Measurements from ENCODE around the gene CA9. TPM values are rescaled to one million over a fixed set of nuclear protein-coding genes. Genes with fewer than 3 reads are reported as not detected.
A peak's percentile ranks its signal among the peaks of the same experiment; 100 is the strongest.

The CA9 gene
- total RNA-seq, 1 experiment from 2014 or later, result 8.5 TPM

DNA sequence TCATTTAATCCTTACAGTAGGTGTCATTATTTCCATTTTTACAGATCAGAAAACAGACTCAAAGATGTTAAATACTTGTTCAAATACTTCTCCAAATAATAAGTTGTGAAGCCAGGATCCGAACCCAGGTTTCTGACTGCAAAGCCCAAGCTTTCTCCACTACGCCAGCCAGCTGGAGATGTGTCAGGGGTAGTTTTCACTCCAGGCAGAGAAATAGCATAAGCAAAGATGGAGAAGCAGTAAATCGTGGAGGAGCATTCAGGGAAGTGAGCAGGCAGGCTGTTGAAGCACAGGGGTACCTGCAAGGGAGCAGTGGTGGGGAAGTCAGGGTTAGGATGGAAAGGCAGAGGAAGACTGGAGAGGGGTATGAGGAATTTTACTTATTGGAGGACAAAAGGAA lies 55.4 kb downstream of the CA9 start:
- BruUV-seq (replicated peaks), result no TSS peak
- H3K9ac ChIP-seq (ENCODE audit: low read length), result no peak overlapping the region
- no peak for DNase-seq (ENCODE audit: low read depth, low spot score)
- no peak overlapping the region for H3K27ac ChIP-seq (ENCODE audit: low read depth, low read length)
- H2AFZ ChIP-seq (ENCODE audit: low read depth, low read length, poor library complexity, severe bottlenecking), result no peak overlapping the region
- TF ChIP-seq SP1 (IDR thresholded peaks at IDR 0.05; ENCODE audit: low read depth) (no peak), RAD21 (IDR thresholded peaks at IDR 0.05; ENCODE audit: low read depth) (no peak), ZFX (IDR thresholded peaks at IDR 0.05) (no peak), CEBPB (IDR thresholded peaks at IDR 0.05; ENCODE audit: low read depth) (no peak), EZH2phosphoT487 (IDR thresholded peaks at IDR 0.05; ENCODE audit: borderline replicate concordance) (no peak)
- no peaks in the 10 kb centered on the region for H3K9me2 ChIP-seq (ENCODE audit: insufficient read depth)
- no peaks in the 10 kb centered on the region for H3K27me3 ChIP-seq (ENCODE audit: insufficient read depth, low read length)
- H3K4me1 ChIP-seq (ENCODE audit: control insufficient read depth in 1 of 2, insufficient read depth in 2 of 2, low read length in 2 of 2), result peaks cover 19 to 34% of the 10 kb centered on the region in 2 experiments
- ATAC-seq, result no peak
- H4K20me1 ChIP-seq (ENCODE audit: insufficient read depth), result no peaks in the 10 kb centered on the region
- H3K9me3 ChIP-seq (ENCODE audit: control insufficient read depth in 1 of 2, insufficient read depth in 1 of 2, low read depth in 1 of 2, low read length in 2 of 2), result no peaks in the 10 kb centered on the region
- intact Hi-C loops (cut with micrococcal nuclease), result loop anchor here (5.0 kb wide), 1 partner anchor 37 kb away; no protein-coding TSS in a partner anchor
- H3K4me2 ChIP-seq (ENCODE audit: low read length), result no peak overlapping the region
- H3K36me3 ChIP-seq (ENCODE audit: control insufficient read depth in 1 of 2, insufficient read depth in 2 of 2, low read length in 2 of 2), result peaks cover 10 to 15% of the 10 kb centered on the region in 2 experiments; a peak in 2 of 4 replicates
- H3K79me2 ChIP-seq (ENCODE audit: insufficient read depth, low read length), result peaks cover 67% of the 10 kb centered on the region
- ChIA-PET RAD21 (ENCODE audit: low non-redundant PET in 1 of 2, low total read pairs in 2 of 2, uncharacterized antibody in 2 of 2, unreplicated experiment in 2 of 2) (no interaction called here), CTCF (interaction anchor here (4.0 kb wide), 1 partner anchor 33 kb away, joined by 21 read pairs; no protein-coding TSS in a partner anchor), POLR2A (no interaction called here)
- no peak overlapping the region for H3K4me3 ChIP-seq (replicated peaks in 1 of 2; ENCODE audit: low read depth in 1 of 2, low read length in 2 of 2)

DNA sequence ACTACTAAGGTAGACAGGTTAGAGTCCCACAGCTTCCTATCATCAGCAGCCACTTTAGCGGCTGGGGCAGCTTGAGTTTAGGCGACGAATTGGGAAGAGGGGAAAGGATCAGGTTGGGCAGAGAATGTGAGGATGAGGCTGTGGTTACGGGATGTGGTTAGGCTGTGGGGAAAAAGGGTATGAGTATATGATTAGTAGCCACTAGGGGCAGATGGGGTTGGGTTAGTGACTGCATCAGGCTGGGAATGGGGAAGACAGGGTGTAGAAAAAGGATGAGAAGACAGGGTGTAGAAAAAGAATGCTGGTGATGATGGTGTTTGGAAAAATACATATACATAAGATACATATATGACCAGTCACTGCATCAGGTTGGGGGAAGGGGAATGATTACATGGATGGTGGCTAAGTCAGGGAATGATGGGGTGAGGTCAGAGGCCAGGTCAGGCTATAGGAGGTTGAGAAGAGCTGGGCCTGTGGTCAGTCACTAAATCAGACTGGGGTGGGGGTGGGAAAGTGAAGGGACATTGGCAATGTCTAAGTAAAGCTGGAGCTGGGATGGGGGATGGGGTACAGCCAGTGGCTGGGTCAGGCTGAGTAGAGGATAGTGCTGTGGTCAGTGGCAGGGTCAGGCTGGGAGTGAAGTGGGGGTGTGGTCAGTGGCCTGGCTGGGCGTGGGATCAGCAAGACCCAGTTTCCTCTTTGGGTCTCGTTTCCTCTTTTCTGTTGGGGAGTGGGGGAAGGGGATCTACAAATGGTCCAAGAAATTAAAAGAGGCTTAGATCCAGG lies 56.2 kb downstream of the CA9 start:
- no peaks in the 10 kb centered on the region for H3K9me3 ChIP-seq (ENCODE audit: control insufficient read depth in 1 of 2, insufficient read depth in 1 of 2, low read depth in 1 of 2, low read length in 2 of 2)
- ChIA-PET CTCF (interaction anchor here (1.2 to 4.0 kb wide), 4 partner anchors 19 to 68 kb away, joined by 3 to 21 read pairs (median 12); partner anchors contain the start of genes GBA2 and RGP1), RAD21 (ENCODE audit: low non-redundant PET in 1 of 2, low total read pairs in 2 of 2, uncharacterized antibody in 2 of 2, unreplicated experiment in 2 of 2) (interaction anchor here (0.6 to 1.2 kb wide), 2 partner anchors 33 to 51 kb away, joined by 3 read pairs; no protein-coding TSS in a partner anchor), POLR2A (interaction anchor here (2.0 kb wide), 1 partner anchor 34 kb away, joined by 6 read pairs; no protein-coding TSS in a partner anchor)
- DNase-seq (ENCODE audit: low read depth, low spot score) (peak; percentile 21), ATAC-seq (peak; percentile 17; the same call in 1 of the 2 replicates)
- no peak overlapping the region for H3K27ac ChIP-seq (ENCODE audit: low read depth, low read length)
- no peaks in the 10 kb centered on the region for H3K9me2 ChIP-seq (ENCODE audit: insufficient read depth)
- H3K4me2 ChIP-seq (ENCODE audit: low read length), result peak overlapping the region; percentile 81
- H3K36me3 ChIP-seq (ENCODE audit: control insufficient read depth in 1 of 2, insufficient read depth in 2 of 2, low read length in 2 of 2), result peaks cover 4 to 12% of the 10 kb centered on the region in 2 experiments; a peak in 3 of 4 replicates
- H3K4me3 ChIP-seq (replicated peaks in 1 of 2; ENCODE audit: low read depth in 1 of 2, low read length in 2 of 2), result 0 out of 4 replicates have a peak overlapping the region, but pooled peaks of 1 of the 2 experiments have one; percentile 92
- no peaks in the 10 kb centered on the region for H4K20me1 ChIP-seq (ENCODE audit: insufficient read depth)
- intact Hi-C loops (cut with micrococcal nuclease), result loop anchor here (5.0 kb wide), 1 partner anchor 38 kb away; no protein-coding TSS in a partner anchor
- no TSS peak for BruUV-seq (replicated peaks)
- H3K27me3 ChIP-seq (ENCODE audit: insufficient read depth, low read length), result no peaks in the 10 kb centered on the region
- no peak overlapping the region for H2AFZ ChIP-seq (ENCODE audit: low read depth, low read length, poor library complexity, severe bottlenecking)
- no peak for TF ChIP-seq RAD21 (IDR thresholded peaks at IDR 0.05; ENCODE audit: low read depth)
- TF ChIP-seq EZH2 (IDR thresholded peaks at IDR 0.05), result no peak
- TF ChIP-seq, protein P1, sequence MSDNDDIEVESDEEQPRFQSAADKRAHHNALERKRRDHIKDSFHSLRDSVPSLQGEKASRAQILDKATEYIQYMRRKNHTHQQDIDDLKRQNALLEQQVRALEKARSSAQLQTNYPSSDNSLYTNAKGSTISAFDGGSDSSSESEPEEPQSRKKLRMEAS (IDR thresholded peaks at IDR 0.05), result no peak
- TF ChIP-seq, protein P2, sequence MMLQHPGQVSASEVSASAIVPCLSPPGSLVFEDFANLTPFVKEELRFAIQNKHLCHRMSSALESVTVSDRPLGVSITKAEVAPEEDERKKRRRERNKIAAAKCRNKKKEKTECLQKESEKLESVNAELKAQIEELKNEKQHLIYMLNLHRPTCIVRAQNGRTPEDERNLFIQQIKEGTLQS (IDR thresholded peaks at IDR 0.05), result no peak
- TF ChIP-seq, protein P3, sequence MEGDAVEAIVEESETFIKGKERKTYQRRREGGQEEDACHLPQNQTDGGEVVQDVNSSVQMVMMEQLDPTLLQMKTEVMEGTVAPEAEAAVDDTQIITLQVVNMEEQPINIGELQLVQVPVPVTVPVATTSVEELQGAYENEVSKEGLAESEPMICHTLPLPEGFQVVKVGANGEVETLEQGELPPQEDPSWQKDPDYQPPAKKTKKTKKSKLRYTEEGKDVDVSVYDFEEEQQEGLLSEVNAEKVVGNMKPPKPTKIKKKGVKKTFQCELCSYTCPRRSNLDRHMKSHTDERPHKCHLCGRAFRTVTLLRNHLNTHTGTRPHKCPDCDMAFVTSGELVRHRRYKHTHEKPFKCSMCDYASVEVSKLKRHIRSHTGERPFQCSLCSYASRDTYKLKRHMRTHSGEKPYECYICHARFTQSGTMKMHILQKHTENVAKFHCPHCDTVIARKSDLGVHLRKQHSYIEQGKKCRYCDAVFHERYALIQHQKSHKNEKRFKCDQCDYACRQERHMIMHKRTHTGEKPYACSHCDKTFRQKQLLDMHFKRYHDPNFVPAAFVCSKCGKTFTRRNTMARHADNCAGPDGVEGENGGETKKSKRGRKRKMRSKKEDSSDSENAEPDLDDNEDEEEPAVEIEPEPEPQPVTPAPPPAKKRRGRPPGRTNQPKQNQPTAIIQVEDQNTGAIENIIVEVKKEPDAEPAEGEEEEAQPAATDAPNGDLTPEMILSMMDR (IDR thresholded peaks at IDR 0.05 in 2 of 3, conservative IDR thresholded peaks at IDR 0.05 in 1 of 3; ENCODE audit: borderline replicate concordance in 1 of 3, insufficient read depth in 1 of 3, low read depth in 2 of 3, low read length in 2 of 3), result peak in 2 of 3 experiments; percentile 57 to 62; a peak in 4 of 6 replicates
- no peak for TF ChIP-seq ZFX (IDR thresholded peaks at IDR 0.05)
- peaks cover 72% of the 10 kb centered on the region for H3K79me2 ChIP-seq (ENCODE audit: insufficient read depth, low read length)
- H3K4me1 ChIP-seq (ENCODE audit: control insufficient read depth in 1 of 2, insufficient read depth in 2 of 2, low read length in 2 of 2), result peaks cover 22 to 37% of the 10 kb centered on the region in 2 experiments
- no peak overlapping the region for H3K9ac ChIP-seq (ENCODE audit: low read length)

Data from HCT116 (cell line).